ENCODE data around the gene DNAH5. TPM values are rescaled to one million over a fixed set of nuclear protein-coding genes. Genes with fewer than 3 reads are reported as not detected.
A peak's percentile ranks its signal among the peaks of the same experiment; 100 is the strongest.
"Not testable (repeated sequence)": the region's sequence is repeated elsewhere in the genome, so short reads cannot be mapped to it uniquely, and the experiment has no call there.

DNAH5 gene
- polyA plus RNA-seq, 10 donors = 0.26 to 1.8 (median 0.65) TPM

DNA sequence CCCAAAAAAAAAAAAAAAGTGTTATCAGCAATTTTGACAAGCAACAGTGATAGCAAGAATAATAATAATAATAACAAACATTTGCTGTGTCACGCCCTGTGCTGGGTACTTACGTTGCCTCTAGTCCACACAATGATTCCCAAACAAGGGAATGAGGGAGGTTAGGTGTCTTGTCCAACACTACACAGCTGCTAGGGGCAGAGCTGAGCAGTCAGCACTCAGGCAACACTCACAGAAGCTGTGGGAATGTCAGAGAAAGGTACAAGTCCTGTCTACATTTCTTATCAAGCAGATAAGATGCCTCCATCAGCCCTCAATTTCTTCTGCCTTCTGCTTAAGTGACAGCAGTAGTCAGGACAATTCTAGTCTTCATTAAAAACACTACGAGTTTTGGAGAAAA, 111.0 kb downstream of the DNAH5 start:
- DNase-seq = no peak

DNA sequence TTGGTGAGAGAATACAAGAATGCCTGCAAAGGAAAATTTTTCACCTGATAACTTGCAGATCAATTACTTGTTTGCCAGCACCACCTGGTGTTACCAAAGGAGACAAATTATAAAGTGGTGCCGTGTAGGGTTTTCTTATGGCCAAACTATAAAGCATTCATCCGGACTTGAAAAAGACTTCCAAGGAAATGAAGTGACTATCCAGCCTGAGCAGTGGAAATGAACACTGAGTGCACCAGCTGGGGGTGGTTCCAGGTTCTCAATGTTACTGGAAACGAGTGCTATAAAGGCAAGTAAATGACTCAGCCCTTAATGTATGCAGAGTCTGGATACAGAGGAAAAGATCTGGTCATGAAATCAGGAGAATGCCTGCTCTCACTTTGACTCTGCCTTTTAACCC, 113.1 kb downstream of the DNAH5 start:
- DNase-seq = peak in 1 of 3 donors; percentile 2

DNA sequence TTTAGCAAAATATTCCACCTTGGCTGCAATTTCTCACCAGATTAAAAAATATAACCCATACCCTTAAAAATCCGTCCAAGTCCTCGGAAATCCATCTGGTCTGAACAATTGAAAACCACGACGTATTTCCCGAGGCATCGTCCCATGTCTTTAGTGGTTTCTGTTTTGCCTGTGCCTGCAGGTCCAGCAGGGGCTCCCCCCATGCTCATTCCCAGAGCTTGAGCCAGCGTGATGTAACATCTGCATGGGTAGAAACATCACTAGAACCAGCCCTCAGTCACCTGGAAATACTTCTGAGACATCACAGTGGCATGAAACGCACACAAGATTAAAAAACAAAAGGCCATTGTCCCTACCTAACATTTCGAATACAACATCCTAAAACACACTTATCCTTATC, 114.0 kb downstream of the DNAH5 start:
- DNase-seq = no peak

DNA sequence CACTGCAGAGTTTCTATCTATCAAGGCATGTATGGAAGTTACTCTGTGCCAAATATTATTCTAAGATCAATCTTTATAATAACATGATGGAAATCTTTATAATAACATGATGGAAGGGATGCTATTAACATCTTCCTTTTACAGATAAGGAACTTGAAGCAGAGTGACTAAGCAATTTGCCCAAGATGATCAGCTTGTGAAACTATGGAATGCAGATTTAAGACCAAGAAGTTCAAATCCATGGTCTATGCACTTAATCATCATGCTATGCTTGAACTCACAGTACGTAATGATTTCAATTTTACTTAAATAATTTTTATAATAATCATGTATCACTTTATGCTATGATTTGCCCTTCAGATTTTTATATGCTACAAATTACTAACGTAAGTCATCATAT, 123.1 kb downstream of the DNAH5 start:
- DNase-seq = no peak

DNA sequence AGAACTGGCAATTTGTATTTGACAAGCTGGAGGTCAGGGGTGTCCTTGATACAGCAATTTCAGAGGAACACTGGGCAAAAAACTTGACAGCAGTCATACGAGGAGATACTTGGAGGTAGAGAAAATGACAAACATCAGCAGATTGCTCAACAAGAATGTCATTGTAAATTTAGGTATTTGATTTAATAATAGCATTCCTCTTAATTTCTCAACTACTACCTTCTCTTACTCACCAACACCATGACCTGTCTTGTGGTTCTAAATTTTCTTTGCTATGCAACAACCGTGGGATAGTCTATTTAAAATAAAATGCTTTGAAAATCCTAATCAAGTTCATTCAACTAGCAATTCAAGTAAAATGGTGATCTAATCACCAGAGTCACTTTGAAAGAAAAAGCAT, 128.4 kb downstream of the DNAH5 start:
- no peak for DNase-seq

DNA sequence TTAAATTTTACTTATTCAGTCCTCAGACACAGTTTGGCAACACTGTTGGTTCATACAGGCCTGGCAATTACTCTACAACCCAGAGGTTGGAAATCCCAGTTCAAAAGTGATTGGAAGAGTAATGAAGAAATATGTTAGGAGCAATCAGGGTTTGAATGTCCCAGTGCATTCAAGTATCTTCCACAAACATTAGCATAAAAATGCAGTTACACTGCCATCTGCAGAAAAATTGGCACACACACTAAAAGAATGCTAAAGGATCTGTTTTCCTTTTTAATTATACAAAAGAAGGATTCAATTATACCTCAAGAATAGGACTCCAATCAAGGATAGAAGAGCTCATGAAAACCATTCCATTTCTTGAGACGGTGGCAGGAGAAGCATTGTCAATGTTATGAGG, 130.2 kb downstream of the DNAH5 start:
- DNase-seq = no peak

DNA sequence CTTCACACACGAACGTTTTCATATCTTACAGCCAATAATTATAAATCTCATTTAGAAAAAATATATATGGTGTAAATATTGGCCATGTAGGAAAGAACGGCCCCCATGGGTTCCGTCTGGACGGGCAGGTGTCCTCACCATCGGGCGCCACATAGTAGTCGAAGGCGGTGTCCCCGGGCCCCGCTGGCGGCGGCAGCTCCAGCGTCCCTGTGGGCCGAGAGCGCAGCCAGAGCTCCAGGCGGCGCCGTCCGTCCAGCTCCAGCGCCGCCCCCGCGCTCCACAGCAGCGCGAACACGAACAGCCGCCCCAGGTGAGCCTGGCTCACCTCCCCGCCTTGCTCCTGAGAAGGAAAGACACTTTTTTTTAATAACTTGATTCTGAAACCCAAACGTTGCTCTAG, 134.6 kb downstream of the DNAH5 start:
- no peak for DNase-seq

DNA sequence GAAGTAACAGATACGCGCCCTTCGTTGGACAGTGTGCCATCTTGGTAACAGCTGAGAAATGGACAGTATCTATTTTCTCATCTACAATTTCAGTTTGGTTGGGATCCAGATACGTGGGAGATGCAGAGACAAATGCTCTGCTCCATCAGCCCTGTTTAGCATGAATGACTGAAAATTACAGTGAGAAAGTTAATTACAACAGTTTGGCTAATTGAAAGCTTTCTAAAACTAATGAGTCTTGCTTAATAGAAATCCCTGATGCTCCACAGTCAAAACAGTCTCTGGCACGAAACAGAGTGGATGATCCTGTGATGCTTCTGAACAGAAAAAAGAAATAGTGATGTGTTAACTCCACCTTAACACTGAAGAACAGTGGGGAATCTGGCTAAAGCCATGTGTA, 140.2 kb downstream of the DNAH5 start:
- no peak for DNase-seq

- DNase-seq = not testable (repeated sequence)
These were observed 145.9 kb downstream of the DNAH5 start for GRCh38 chr5:13798569-13798968.

GRCh38 chr5:13785781-13786415, 158.6 kb downstream of the DNAH5 start:
- no peak for DNase-seq

GRCh38 chr5:13783726-13784125, 160.8 kb downstream of the DNAH5 start:
- peak; percentile 10 to 52 (median 45) for DNase-seq

DNA sequence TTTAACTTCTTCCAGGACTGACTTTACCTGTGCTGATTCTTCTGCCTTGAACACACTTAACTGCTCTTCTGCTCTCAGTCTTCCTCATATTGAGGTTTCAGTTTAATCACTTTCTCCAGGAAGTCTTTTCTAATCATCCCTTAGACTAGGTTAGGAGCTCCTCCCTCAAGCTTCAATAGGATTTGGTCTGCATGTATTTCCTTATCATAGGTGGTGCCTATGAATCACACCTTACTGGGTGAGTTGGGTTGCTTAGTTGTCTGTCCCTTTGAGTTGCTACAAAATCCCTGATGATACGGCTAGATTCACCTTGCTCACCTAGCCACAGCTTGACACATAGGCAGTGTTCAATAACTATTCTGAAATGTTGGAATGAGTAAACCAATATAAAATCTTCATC, 164.4 kb downstream of the DNAH5 start:
- no peak for DNase-seq

GRCh38 chr5:13773649-13774048, 170.8 kb downstream of the DNAH5 start:
- DNase-seq = no peak

DNA sequence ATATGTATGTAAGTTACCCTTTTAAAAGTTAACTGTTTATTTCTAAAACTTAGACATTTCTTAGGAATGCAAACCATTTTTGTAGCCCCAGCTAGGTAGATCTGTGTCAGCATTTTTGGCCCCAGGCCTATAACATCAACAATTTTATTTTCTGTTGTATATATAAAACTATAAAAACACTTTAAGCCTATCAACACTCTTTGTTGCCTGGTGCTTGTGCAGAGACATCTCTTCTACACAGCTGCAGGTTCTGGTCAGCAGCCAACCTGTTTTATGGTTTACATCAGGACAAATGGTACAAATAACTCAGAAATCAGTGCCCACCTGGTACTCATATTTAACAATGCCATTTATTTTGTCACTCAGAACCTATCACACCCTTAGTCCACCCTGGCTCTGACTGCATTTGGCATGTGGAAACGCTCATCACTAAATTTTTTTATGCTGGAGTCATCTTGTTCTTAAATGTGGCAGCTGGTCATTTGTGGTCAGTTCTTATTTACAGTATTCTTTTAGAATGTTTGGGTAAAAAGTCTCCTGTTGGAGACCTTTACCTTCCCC, 173.4 kb downstream of the DNAH5 start:
- DNase-seq = peak in 2 of 3 donors; percentile 9 to 10

- DNase-seq = no peak
These were observed 178.3 kb downstream of the DNAH5 start for GRCh38 chr5:13766236-13766635.

- DNase-seq = no peak
These were observed 180.8 kb downstream of the DNAH5 start for GRCh38 chr5:13763719-13764118.

DNA sequence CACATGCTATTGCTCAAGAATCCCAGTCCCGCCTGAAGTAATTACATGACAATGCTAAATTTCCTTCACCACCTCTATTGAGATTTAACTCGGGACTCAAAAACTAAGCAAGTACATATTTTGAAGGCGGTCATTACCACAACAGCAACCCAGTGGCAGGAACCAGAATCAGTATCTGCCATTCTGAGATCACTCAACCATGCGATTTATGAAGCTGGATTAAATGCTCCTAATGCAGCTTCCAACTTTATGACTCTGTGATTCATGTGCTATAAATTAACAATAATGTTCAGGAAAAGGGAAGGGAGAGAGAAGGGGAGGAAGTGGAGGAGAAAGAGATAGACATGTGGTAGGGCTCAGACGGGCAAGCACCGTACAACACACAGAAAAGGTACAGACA, 194.7 kb downstream of the DNAH5 start:
- DNase-seq = no peak

DNA sequence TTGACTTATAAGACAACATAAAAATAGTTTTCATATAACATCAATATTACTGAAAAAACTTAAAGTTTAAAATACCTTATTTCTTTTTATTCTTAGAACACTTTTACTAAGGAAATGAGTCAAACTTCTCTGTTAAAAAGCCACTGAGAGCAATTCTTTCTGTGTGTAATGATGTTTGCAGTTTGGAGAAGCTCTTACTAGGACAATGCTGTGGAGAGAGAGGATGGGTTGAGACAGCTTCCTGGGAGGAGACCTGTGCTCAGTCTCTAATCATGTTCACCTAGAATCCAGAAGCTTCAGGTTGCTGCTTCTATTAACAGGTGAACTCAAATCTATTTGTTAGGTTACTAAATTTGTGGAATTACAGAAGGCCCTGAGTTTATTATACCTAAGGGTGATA, 198.5 kb downstream of the DNAH5 start:
- no peak for DNase-seq

DNA sequence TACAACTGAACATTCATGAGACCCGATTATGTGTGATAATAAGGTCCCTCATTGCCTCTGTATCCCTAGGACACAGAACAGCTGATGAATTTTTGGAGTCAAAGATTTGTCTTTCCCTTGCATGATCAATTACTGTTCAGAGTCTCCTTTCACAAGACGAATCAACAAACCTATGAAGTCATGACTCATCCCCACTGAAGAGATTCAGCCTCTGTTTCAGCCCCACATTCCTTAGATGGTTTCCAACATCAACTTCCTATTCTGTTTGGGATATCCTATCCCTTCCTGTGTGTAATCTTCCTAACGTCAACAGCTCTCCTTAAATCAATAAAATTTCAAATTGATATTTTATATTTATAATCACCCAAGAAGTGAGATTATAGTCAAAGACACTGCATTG, 199.0 kb downstream of the DNAH5 start:
- DNase-seq = peak in 1 of 3 donors; percentile 25

DNA sequence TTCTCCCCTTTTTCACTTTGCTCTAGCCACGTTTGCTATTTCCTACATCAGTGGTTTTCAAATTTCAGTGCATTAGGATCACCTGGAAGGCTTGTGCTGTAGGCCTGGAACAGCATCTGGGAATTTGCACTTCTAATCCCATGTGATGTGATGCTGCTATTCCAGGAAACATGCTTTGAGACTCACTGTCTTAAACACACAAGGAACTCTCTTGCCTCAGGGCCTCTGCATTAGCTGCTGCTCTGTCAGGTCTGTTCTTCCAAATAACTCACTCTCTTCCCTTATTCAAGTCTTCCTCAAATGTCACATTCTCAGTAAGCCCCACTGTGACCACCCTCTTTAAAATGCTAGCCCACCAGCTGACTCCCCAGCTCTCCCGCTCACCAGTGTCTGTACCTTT, 204.0 kb downstream of the DNAH5 start:
- no peak for DNase-seq

- DNase-seq = no peak
These were observed 205.0 kb downstream of the DNAH5 start for GRCh38 chr5:13739479-13739878.

- DNase-seq = no peak
These were observed 208.8 kb downstream of the DNAH5 start for GRCh38 chr5:13735691-13736090.

- DNase-seq = peak; percentile 1 to 30 (median 18)
These were observed 213.3 kb downstream of the DNAH5 start for GRCh38 chr5:13731121-13731628.

DNA sequence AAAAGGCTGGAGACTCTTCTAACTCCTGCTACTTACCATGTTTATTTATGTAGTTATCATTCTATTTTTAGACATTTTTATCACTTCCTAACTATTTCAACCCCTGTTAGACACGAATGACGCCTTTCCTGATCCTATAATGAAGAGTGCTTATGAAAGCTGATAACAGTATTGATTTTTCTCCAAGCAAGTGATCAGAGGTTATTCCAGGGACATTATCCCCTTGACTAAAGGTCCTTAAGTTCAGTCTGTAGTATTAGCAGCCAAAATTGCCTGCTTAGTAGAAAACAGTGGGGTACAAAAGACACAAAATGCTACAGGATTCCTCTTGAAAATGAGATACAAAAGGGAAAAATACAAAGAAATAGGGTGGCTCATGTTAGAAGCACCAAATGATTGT, 235.6 kb downstream of the DNAH5 start:
- DNase-seq = no peak
